Renal cortical epithelial cell (primary cell): ENCODE data around the gene CASP6. TPM values are rescaled to one million over a fixed set of nuclear protein-coding genes. Genes with fewer than 3 reads are reported as not detected.

Experiments used
- DNase-seq: peaks from one replicate; pipeline ENCODE4 v3.0.0-alpha.2; 2011; ENCODE audit warnings: low read depth
- total RNA-seq: library from RNA; depleted of rRNA; stranded (reverse); fragments of >200 nt; gene quantifications from 2 replicates; pipeline ENCODE4 v1.2.3, GENCODE V29; 2014

CASP6 gene
- total RNA-seq = 106 and 110 TPM in 2 replicates

DNA sequence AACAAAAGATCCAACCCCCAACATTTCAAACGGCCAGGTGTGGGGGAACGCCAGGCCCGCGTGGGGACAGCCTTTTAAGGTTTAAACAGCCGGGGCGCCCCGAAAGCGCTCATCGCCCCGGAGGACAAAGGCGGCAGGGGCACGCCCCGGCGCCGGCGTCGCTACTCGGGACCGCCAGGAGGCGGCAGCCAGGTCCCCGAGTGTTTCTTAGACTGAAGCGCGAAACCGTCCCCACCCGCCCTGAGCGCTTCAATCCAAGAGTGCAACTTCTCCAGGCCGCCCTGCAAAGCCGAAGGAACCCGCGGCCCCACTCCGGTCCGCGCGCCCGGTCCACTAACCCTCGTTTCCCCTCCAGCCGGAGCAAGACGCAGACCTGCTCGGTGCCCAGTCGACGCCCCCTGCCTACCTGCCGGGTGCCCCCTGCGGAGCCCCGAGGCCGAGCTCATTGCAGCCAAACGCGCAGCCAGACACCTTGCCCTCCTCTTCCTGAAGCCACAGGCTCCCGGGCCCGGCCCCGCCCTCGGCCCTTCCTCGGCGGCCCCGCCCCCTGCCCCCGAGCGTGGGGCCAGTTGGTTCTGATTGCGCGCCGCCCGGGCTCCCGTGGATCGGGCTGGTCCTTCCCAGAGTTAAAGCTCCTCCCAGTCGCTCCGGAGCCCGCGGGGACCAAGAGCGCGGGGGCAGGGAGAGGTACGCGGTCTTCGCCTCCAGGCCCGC lies at the start of gene CASP6:
CASP6 (minus strand) TSS at position 496 of the 714 bp plus-strand sequence; CDS start at position 446, 50 bp downstream.
- peak; percentile 50 for DNase-seq

DNA sequence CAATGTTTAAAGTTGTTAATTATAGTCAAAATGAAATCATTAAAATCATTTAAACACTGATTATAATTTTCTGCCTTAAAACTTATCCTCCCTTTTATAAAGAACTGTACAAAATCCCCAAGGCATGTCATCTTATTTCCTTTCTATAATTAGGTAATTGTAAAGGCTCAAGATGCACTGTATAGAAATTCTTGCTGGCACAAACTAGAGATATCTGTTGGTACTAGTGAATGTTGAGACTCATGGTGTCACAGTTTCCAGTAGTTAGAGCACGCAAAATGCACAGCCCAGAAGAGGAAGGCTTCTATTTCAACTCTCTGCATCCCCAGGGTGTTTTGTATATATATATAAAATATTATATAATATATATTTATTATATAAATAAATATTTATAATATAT lies 49.3 kb upstream of the CASP6 start:
- no peak for DNase-seq

DNA sequence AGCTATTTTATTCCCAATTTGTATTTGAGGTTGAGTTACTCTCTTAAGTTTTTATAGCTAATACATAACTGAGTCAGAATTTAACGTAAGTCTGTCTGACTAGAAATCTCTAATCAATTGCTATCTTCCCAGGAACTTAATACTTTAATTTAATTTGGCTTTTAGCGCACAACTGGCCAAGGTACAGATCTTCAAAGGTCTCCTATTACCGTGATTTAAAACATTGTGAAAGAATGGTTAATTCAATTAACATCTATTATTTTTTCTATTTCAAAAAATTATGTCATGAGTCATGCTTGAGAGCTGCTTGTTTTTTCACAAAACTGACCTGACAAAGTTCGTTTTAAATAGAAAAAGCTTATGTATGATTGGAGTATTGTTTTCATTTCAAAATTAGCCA lies 48.6 kb upstream of the CASP6 start:
- no peak for DNase-seq

DNA sequence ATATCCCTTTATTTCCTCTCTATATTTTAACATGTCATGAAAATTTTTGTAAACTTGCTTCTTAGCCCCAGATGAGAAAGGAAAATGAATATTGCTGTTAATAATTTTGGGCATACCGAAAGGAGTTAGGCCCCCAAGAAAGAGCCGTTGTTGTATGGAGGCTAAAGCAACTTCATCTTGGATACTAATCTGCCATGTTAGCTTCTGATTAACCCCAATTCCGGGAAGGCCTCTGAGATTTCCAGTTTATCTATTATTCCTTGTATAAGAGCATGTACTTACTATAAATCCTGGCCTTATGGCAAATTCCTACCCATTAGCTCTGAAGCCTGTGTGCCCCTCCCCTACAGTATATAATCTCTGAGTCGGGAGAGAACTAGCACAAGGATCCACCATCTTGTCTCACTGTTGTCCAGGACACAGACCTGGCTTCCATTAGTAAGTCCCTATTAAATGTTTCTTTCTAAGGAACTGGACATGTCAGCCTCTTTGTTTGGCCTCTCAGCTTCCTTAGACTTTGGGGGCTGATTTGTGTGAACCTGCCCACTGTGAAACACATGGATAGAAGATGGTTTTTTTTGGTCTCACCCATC lies 47.5 kb upstream of the CASP6 start:
- DNase-seq = no peak

DNA sequence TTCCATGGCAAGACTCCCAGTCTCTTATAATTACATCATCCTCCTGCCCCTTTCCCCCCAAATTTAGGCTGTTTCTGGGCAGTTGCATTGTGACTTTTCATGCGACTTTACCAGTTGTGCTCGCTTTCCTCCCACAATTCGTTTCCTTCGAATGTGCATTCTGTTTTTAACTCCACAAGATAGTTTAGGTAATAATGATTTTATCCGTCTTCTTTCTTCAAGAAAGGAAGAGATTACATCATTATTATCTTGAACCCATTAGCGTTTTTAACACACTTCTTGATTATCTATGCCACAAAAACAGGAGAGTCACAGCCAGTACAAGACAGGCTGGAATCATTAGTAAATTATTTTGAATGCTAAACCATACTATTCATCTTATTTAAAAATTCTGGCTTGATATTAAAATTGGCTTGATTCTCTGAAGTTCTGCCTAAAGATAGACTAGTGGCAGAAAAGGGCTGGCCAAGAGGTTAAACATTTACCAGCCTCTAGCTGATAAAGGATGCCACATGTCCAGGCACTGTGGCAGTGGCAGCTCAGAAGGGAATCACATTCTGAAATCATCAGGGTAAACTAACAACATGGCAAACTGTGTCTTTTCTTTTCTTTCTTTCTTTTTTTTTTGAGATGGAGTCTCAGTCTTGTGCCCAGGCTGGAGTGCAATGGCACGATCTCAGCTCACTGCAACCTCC lies 46.3 kb upstream of the CASP6 start:
- no peak for DNase-seq

DNA sequence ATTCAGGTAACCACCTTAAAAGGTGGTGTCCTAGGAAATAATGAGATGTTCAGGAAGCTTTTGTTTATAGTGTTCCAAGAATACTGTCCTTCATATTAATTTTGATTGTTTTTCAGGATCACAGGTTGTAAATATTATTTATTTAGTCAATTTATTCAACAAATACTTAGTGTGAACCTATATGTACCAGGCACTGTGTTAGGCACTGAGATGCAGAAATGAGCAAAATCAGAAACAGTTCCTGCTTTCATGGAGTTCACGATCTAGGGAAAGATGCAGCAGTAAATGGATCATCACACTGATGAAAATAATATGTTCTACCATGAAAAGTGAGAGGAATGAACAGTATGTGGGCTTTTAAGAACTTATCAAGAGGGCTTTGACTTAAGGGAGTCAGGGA lies 44.9 kb upstream of the CASP6 start:
- DNase-seq = no peak

DNA sequence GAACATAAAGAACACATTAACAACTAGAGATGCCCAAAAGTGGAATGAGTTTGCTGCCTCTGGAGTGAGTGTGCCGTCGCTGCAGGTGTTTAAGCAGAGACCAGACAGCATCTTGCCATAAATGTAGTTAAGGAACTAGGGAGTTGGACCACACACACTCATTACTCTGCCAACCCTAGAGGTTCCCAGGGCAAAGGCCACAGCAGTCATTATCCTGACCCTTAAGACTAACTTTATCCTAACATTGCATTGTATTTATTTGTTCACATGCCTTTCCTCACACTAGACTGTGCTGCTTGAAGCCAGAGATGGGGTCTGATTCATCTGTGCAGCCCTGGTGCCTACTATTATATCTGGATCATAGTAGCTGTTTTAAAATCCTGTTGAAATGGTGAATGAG lies 43.5 kb upstream of the CASP6 start:
- DNase-seq = no peak

DNA sequence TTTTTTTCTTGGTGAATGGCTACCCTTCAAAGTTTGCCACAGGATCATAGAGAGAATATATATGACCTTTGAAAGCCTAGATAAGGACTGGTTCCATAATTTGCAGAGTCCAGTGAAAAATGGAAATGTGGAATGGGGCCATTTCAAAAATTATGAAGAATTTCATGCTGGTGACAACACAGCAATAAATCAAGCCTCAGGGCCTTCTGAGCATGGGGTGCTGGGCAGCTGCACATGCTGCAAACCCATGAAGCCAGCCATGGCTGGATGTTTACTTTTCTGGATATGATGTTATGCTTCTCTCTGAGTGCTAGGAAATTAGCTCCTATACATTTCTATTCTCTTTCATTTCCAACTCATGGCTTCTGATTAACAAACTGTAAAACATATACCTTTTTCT lies 42.6 kb upstream of the CASP6 start:
- no peak for DNase-seq

DNA sequence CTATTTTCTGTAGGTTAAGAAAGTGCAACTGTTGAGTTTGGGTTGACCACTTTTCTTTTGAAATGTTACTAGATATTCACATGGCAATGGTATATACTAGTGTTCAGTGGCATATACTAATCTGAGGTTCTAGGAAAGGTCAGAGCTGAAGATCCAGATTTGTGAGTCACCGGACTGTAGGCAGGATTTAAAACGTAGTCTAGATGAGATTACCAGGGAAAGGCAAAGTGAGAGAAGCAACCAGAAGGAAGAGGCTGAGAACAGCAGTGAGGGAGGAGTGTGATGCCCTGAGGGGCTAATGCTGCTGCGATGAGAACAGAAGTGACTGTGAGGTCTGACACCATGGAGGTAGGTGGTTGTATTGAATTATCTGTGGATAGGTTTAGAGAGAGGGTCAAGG lies 36.3 kb upstream of the CASP6 start:
- DNase-seq = no peak

DNA sequence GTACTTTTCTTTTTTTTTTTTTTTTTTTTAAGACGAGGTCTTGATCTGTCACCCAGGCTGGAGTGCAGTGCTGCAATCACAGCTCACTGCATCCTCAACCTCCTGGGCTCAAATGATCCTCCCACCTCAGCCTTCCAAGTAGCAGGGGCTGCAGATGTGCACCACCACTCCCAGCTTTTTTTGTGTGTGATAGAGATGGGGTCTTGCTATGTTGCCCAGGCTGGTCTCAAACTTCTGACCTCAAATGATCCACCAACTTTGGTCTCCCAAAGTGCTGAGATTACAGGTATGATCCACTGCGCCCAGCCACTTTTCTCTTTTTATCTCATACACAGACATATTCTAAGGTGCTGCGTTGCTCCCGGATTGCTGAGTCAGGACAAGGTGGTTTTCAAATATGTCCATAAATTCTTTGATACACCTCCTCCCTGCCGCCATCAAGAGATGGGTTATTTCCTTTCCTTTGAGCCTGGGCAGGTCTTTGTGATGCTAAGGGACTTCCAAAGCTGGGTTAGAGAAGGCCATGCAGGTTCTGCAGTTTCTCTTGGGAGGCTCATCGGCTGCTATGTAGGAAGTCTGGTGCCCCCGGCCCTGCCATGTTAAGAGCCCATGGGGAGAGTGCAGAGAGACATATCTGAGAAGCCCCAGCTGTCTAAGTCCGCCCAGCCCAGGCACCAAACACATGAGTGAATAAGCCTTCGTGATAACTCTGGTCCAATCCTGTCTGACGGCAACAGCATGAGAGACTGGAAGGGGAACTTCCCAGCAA lies 35.0 kb upstream of the CASP6 start:
- no peak for DNase-seq

DNA sequence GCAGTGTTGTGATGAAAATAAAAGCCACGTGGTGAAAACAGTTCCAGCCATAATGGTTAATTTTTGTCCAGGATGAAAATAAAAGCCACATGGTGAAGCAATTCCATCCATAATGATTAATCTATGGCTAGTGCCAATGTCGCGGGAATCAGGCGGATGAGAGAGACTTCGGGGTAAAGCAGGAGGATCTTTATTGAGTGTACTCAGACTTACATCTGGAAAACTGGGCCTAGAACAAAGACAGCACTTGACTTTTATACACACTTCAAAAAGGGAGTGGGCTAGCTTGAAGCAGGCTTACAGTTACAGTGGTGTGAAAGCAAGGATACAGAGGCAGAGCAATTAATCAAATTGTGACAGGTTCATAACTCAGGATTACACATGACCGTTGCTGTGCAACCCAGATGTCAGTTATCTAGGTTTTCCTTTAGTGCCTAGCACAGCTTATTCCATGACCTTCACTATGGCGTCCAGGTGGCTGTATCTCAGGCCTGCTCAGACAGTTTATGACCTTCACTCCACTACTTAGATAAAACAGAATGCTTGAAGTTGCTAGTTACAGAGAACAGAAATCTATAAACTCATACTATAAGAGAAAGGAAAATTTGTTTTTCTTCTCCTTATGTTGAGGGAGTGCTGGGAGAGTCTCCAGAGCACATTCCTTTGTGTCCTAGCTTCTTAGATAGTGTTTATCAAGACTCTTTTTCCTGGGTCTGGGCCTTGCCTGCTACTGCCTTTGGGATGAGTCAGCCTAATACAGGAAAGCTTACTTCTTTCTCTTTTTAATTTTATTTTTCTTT lies 32.5 kb upstream of the CASP6 start:
- peak; percentile 72 for DNase-seq

DNA sequence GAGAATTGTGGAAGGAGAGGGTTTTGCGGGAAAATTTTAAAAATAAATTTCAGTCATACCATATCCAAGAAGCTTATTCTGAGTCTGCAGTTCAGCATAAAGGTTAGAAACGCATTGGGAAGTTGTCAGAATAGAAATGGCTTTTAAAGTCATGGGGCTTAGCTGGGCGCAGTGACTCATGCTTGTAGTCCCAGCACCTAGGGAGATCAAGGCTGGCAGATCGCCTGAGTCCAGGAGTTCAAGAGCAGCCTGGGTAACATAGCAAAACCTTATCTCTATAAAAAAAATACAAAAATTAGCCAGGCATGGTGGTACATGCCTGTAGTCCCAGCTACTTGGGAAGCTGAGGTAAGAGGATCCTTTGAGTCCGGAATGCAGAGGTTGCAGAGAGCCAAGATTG lies 30.5 kb upstream of the CASP6 start:
- no peak for DNase-seq

DNA sequence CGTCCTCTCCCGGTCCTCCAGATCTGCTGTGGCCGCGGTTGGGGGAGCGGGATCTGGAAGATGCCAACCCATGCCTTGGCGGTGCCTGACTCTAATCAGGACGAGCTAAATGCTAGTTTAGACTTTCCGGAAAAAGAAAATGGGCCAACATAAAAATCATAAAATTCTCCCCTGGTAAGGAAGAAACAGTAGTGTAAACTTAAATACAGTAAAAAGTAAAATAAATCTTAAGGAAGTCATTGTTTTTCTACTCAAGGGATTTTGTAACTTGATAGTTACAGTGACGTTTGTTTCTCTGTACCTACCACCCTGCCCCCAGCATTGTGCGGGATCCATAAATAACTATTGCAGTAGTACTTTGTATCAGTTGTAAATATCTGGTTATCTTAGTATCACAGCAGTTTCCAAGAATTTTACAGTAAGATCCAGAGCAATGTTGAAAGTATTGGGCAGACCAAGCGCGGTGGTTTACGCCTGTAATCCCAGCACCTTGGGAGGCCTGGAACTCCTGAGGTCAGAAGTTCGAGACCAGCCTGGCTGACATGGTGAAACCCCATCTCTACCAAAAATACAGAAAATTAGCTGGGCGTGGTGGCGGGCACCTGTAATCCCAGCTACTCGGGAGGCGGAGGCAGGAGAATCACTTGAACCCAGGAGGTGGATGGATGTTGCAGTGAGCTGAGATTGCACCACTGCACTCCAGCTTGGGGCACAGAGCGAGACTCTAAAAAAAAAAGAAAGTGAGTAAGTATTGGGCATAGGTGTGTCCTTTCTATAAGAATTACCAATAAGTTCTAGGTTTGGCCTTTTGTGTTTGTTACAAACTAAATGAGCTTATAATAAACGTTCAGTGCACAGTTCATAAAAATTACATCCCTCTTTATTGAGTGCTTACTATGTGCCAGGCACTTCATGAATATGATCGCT lies 27.6 kb upstream of the CASP6 start:
- DNase-seq = peak; percentile 3

DNA sequence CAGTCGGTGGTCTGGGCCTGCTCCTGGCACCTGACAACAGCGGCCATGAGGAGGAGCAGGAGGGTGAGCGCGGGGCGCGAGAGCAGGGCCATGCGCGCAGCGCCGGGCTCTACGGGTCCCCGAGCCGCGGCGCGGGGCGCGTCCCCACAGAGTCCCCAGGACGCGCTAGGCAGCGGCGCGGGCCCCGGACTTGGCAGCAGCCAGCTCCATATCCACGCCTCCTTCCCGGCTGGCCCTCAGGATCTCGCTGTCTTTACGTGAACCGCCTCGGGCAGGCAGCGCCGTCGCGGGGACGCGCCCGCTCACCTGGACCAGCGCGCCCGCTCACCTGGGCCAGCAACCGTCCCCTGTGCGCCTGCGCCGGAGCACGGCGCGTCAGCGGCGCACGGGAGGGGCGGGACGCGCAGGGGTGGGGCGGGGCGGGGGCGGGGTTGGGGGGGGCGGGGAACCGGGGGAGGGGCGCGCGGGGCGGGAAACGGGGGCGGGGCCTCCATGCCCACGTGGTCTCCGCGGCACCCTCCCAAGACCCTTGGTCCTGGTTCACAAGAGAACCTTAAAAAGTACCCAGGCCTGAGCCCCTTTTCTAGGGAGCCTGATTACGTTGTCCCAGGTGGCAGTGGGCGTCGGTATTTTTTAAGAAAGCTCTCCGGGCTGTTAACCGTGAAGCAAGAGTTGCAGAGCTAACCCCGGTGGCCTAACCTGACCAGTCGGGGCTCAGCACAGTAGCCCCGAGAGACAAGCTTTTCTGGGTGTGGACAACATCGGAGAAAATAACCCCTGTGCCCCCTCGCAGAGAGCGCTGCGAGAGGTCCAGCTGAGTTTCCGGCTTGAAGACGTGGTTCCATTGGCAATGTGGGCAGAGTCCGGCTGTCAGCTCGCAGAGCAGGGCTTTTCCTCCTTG lies 26.7 kb upstream of the CASP6 start, which contains the start of gene PLA2G12A:
PLA2G12A (minus strand) TSS at position 353 of the 901 bp plus-strand sequence; CDS start at position 92, 261 bp downstream.
- peak; percentile 44 for DNase-seq

DNA sequence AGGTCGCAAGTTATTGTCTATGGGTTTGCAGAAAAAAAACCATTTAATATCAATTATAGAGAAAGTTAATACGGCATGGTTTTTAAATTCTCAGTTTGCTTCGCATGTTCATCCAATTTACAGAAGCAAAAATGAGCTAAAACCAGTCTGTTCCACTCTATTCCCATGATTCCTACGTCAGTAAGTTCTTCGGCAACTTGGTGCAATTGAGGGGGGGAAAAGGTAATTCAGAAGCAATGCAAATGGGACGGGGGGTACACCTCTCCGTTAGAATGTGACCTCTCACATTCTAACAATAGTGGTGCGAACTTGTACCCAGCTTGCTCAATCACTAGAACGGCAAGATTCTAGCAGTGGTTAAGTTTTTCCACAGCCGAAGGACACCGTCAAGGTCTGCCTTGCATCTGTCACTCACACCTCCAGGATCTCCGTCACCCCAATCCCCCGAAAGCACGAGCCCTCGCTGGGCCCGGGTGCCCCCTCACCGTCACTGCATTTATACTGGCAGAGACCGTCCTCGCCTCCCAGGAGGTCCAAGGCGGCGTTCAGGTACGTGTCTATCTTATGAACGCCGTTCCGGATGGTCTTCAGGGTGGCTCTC lies 26.0 kb upstream of the CASP6 start:
- peak; percentile 41 for DNase-seq

DNA sequence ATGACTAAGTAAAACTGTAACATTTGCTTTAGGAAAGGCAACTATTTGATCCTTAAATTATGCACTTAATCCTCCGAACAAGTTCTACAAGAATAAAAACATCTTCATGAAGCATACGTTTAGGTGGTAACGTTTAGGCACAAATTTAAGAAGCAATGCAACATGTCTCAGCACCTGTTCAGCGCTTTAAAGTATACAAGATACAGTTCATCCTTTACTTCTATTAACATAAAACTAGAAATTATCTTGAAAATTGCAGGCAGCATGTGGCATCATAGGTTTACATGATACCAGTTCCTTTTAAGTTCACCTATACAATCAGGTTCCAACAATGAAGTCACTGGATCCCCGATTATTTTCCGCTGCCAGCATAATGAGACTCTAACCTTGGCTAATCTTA lies 25.1 kb upstream of the CASP6 start:
- DNase-seq = peak; percentile 6

DNA sequence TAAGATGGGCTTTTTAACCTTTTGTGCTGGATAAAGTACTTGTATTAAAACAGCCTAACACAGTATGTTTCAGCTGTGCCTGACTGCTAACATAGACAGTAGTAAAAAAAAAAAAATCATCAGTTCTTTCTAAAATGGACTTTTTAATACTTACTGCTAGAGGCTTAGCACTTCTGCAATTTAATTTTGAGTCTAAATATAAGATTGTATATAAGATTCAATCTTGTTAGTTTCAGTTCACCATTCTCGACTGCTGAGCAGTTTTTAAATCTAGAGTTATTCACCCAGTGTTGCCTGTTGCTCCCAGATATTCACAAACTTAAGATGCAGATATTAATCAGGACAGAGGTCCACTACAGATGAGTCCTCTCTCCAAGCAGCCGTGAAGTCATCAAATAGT lies 19.9 kb upstream of the CASP6 start:
- DNase-seq = no peak

DNA sequence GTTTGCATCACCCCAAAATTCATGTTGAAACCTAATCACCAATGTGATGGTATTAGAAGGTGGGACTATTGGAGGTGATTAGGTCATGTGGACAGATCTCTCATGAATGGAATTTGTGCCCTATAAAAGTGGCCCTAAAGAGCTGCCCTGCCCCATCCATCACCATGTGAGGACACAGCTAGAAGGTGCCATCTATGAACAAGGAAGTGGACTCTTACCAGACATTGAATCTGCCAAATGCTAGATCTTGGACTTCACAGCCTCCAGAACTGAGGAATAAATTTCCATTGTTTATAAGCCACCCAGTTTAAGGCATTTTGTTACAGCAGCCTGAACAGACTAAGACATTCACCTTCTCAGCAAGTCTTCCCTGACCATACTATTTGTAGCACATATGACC lies 19.1 kb upstream of the CASP6 start:
- no peak for DNase-seq

DNA sequence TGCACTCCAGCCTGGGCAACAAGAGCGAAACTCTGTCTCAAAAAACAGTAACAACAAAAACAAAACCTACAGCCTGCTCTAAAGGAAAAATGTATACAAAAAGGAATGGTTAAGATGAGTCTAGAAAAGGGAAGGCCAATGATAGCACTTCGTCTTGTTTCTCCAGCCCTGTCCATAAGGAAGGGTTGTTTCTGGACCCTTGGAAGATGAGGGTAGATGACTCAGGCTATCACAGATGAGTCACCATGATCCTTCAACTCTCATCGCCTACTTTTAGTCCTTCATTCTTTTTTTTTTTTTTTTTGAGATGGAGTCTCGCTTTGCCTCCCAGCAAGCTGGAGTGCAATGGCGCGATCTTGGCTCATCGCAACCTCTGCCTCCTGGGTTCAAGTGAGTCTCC lies 17.8 kb upstream of the CASP6 start:
- peak; percentile 42 for DNase-seq
